GM23248 (cell line): ENCODE results near the gene CASTOR2. TPM values are rescaled to one million over a fixed set of nuclear protein-coding genes. Genes with fewer than 3 reads are reported as not detected.

Experiments used
- DNase-seq: peaks from one replicate; pipeline ENCODE4 v3.0.0-alpha.2; 2015
- H2AFZ ChIP-seq: fragments of 200-600 bp; sonication (generic); 2 replicates; pipeline ENCODE4 v1.6.1; 2016; ENCODE audit warnings: antibody characterized with exemption
- H3F3A ChIP-seq: fragments of 200-600 bp; sonication (generic); 2 replicates; pipeline ENCODE4 v1.6.1; 2016; ENCODE audit warnings: mild to moderate bottlenecking, antibody characterized with exemption, mixed run types; ENCODE audit not compliant: insufficient read depth
- H3K27ac ChIP-seq: fragments of 200-600 bp; sonication (generic); 2 replicates; pipeline ENCODE4 v1.5.1; 2016; ENCODE audit warnings: mild to moderate bottlenecking
- H3K27me3 ChIP-seq: fragments of 200-600 bp; sonication (generic); replicated peaks from 2 replicates; pipeline ENCODE4 v1.6.1; 2016; ENCODE audit warnings: mild to moderate bottlenecking; ENCODE audit not compliant: insufficient read depth
- H3K36me3 ChIP-seq: fragments of 200-600 bp; sonication (generic); 2 replicates; pipeline ENCODE4 v1.6.1; 2016; ENCODE audit warnings: low read depth, mild to moderate bottlenecking
- H3K4me1 ChIP-seq: fragments of 200-600 bp; sonication (generic); 2 replicates; pipeline ENCODE4 v1.6.1; 2016; ENCODE audit warnings: mild to moderate bottlenecking; ENCODE audit not compliant: insufficient read depth
- H3K4me2 ChIP-seq: fragments of 200-600 bp; sonication (generic); one replicate; pipeline ENCODE4 v1.6.1; 2016; ENCODE audit warnings: mild to moderate bottlenecking; ENCODE audit not compliant: unreplicated experiment
- H3K4me3 ChIP-seq: fragments of 200-600 bp; sonication (generic); 2 replicates; pipeline ENCODE4 v1.5.1; 2016; ENCODE audit warnings: mild to moderate bottlenecking
- H3K79me2 ChIP-seq: fragments of 200-600 bp; sonication (generic); 2 replicates; pipeline ENCODE4 v1.6.1; 2016; ENCODE audit warnings: mild to moderate bottlenecking; ENCODE audit not compliant: insufficient read depth
- H3K9ac ChIP-seq: fragments of 200-600 bp; sonication (generic); 2 replicates; pipeline ENCODE4 v1.6.1; 2016; ENCODE audit warnings: mild to moderate bottlenecking
- H3K9me2 ChIP-seq: fragments of 200-600 bp; sonication (generic); 2 replicates; pipeline ENCODE4 v1.6.1; 2016; ENCODE audit warnings: mixed run types, mild to moderate bottlenecking, moderate library complexity; ENCODE audit not compliant: insufficient read depth
- H3K9me3 ChIP-seq: fragments of 200-600 bp; sonication (generic); one replicate; pipeline ENCODE4 v1.6.1; 2017; ENCODE audit warnings: low read depth
- H4K20me1 ChIP-seq: fragments of 200-600 bp; sonication (generic); 2 replicates; pipeline ENCODE4 v1.6.0; 2016; ENCODE audit not compliant: insufficient read depth
- EZH2 ChIP-seq: fragments of 200-600 bp; sonication (generic); IDR thresholded peaks from 2 replicates; pipeline ENCODE4 v1.6.1; 2018; ENCODE audit warnings: antibody characterized with exemption, mild to moderate bottlenecking; ENCODE audit not compliant: insufficient read depth, poor library complexity, severe bottlenecking
- EZH2phosphoT487 ChIP-seq: fragments of 200-600 bp; sonication (generic); IDR thresholded peaks from 2 replicates; pipeline ENCODE4 v1.6.1; 2018; ENCODE audit warnings: antibody characterized with exemption, moderate library complexity, mild to moderate bottlenecking, low read depth; ENCODE audit not compliant: insufficient read depth
- WGBS, 2 experiments: methylation state at CpG; one replicate each; pipeline ENCODE4 v1.1.6; 2015 to 2017; ENCODE audit warnings: low lambda C conversion rate in 2 of 2, low coverage in 1 of 2; ENCODE audit errors: missing lambda C conversion rate in 2 of 2; 5-methylcytosine and 5-hydroxymethylcytosine counted together
- in situ Hi-C: fragments of 300-500 bp; cut with MboI; formaldehyde crosslinking; loops from 2 replicates; pipeline ENCODE4 v1.15.0; 2020
- polyA plus RNA-seq: library from polyadenylated mRNA; unstranded; fragments of >200 nt; fragmentation: Nextera tagmentation; extraction: Ambion mirVana; gene quantifications from 2 replicates; pipeline ENCODE4 v1.2.1, GENCODE V29; 2016
- total RNA-seq: library from RNA; depleted of rRNA; stranded (reverse); fragments of >200 nt; shearing (Covaris generic); gene quantifications from 2 replicates; pipeline ENCODE4 v1.2.3, GENCODE V29; 2014

The CASTOR2 gene
- total and polyA plus RNA-seq, 2 experiments from 2014 or later = 0.70 to 8.4 TPM

DNA sequence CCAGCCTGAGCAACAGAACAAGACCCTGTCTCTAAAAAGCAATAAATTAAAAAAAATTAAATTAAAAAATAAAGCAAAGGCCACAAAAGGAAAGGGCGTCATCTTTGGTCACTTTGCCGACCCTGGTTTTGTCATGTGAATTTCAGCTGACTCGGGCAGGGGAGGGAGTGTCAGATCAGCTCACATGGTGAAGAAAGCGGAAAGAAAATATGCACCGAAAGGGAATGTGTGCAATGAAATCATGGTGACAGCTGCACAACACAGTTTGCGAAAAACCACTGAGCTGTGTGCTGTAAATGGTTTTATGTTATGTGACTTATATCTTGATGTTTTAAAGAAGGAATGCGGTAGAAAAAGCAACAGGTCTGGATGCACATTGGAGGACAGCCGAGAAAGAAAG is 69.3 kb downstream of the CASTOR2 start:
- no peaks in the 10 kb centered on the region for H3F3A ChIP-seq
- no peaks in the 10 kb centered on the region for H3K36me3 ChIP-seq
- H2AFZ ChIP-seq = no peak overlapping the region
- H3K27ac ChIP-seq = no peak overlapping the region
- no peak overlapping the region for H3K9ac ChIP-seq
- no peak for DNase-seq
- H3K9me3 ChIP-seq = no peaks in the 10 kb centered on the region
- H4K20me1 ChIP-seq = no peaks in the 10 kb centered on the region
- H3K9me2 ChIP-seq = no peaks in the 10 kb centered on the region
- in situ Hi-C loops = no loop called here
- no peak overlapping the region for H3K4me3 ChIP-seq
- H3K4me2 ChIP-seq = no peak overlapping the region
- TF ChIP-seq EZH2phosphoT487 = no peak
- TF ChIP-seq EZH2 = no peak
- WGBS, 2 experiments = 58 to 62% methylated on average over 8 of the region's 8 CpGs
- H3K4me1 ChIP-seq = no peaks in the 10 kb centered on the region
- no peaks in the 10 kb centered on the region for H3K79me2 ChIP-seq
- H3K27me3 ChIP-seq = no peaks in the 10 kb centered on the region

DNA sequence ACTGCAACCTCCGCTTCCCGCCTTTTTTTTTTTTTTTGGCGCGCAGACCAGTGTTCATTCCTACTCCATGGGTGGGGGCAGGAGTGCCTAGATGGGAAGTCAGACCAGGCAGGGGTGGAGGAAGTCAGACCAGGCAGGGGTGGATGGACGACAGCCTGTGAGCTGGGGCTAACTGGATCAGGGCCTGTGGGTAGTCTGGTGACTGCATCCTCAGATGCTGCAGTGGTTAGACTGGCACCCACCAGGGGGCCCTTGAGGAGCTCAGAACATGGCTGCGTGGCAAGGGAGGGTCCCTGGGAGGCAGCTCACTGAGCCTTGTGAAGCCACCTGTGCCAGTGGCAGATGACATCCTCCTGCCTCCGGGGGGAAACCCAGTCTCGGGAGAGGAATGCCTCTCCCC is 74.0 kb downstream of the CASTOR2 start:
- H4K20me1 ChIP-seq = no peaks in the 10 kb centered on the region
- H3K36me3 ChIP-seq = no peaks in the 10 kb centered on the region
- no peaks in the 10 kb centered on the region for H3K79me2 ChIP-seq
- H3K9me3 ChIP-seq = no peaks in the 10 kb centered on the region
- H3K4me2 ChIP-seq = no peak overlapping the region
- H3F3A ChIP-seq = no peaks in the 10 kb centered on the region
- H2AFZ ChIP-seq = no peak overlapping the region
- in situ Hi-C loops = no loop called here
- DNase-seq = no peak
- no peak overlapping the region for H3K4me3 ChIP-seq
- 48 to 57% methylated on average over 6 to 8 of the region's 8 CpGs for WGBS, 2 experiments
- 0 out of 2 replicates have a peak, but pooled peaks cover 4% of the 10 kb centered on the region for H3K4me1 ChIP-seq
- H3K27ac ChIP-seq = no peak overlapping the region
- no peak overlapping the region for H3K9ac ChIP-seq
- no peaks in the 10 kb centered on the region for H3K9me2 ChIP-seq
- no peaks in the 10 kb centered on the region for H3K27me3 ChIP-seq
- no peak for TF ChIP-seq EZH2phosphoT487
- TF ChIP-seq EZH2 = no peak

DNA sequence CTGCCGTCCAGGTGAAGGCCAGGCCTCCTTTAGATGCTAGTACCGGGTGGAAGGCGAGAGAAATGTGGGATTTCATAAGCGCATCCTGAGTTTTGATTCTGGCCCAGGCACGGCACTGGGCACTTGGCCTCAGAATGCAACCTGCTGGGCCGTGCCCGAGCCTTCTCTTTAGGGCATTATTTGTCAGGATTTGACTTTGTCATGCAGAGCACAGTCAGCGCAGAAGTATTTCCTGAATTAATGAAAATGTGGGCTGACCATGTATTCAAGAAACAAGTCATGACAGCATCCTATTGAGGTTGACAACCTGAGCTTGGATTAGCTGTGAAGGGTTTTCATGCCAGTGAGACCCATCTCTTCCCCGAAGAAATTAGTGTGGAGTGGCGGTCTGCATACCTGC is 74.7 kb downstream of the CASTOR2 start:
- Histone ChIP-seq H3K4me1 (0 out of 2 replicates have a peak, but pooled peaks cover 4% of the 10 kb centered on the region), H3K27me3 (no peaks in the 10 kb centered on the region), H3K36me3 (no peaks in the 10 kb centered on the region), H3K9me2 (no peaks in the 10 kb centered on the region), H3K9me3 (no peaks in the 10 kb centered on the region), H2AFZ (no peak overlapping the region), H3K4me2 (no peak overlapping the region), H4K20me1 (no peaks in the 10 kb centered on the region), H3K27ac (no peak overlapping the region), H3K9ac (no peak overlapping the region), H3K4me3 (no peak overlapping the region), H3K79me2 (no peaks in the 10 kb centered on the region), H3F3A (no peaks in the 10 kb centered on the region)
- TF ChIP-seq EZH2 (no peak), EZH2phosphoT487 (no peak)
- 72 to 78% methylated on average over 10 of the region's 10 CpGs for WGBS, 2 experiments
- DNase-seq = peak; percentile 38
- in situ Hi-C loops = no loop called here

DNA sequence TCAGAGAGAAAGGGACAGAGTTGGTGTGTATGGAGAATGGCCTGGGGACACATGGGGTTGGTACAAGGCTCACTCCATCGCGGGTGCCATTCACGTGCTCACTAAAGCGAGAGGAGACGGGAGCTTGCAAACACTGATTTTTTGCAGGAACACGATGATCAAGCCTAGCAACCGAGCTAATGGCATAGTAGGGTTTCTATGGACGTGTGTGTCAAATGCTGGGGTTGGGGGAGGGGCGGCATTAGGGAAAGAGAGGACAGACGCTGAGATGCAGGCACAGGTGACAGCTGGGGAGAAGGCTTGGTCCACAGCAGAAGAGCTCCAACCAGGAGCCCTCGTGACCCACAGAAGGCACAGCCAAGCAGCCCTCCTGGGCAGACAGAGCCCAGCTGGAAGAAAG is 75.2 kb downstream of the CASTOR2 start:
- H3K4me2 ChIP-seq = no peak overlapping the region
- H3K79me2 ChIP-seq = no peaks in the 10 kb centered on the region
- H3K9me3 ChIP-seq = no peaks in the 10 kb centered on the region
- 84 to 87% methylated on average over 11 of the region's 11 CpGs for WGBS, 2 experiments
- no peak overlapping the region for H3K27ac ChIP-seq
- no peaks in the 10 kb centered on the region for H3K9me2 ChIP-seq
- H3F3A ChIP-seq = no peaks in the 10 kb centered on the region
- H3K36me3 ChIP-seq = no peaks in the 10 kb centered on the region
- no peaks in the 10 kb centered on the region for H4K20me1 ChIP-seq
- H2AFZ ChIP-seq = no peak overlapping the region
- no peak for DNase-seq
- TF ChIP-seq EZH2phosphoT487 (no peak), EZH2 (no peak)
- no peak overlapping the region for H3K4me3 ChIP-seq
- H3K27me3 ChIP-seq = no peaks in the 10 kb centered on the region
- H3K4me1 ChIP-seq = 0 out of 2 replicates have a peak, but pooled peaks cover 4% of the 10 kb centered on the region
- H3K9ac ChIP-seq = no peak overlapping the region
- in situ Hi-C loops = no loop called here

DNA sequence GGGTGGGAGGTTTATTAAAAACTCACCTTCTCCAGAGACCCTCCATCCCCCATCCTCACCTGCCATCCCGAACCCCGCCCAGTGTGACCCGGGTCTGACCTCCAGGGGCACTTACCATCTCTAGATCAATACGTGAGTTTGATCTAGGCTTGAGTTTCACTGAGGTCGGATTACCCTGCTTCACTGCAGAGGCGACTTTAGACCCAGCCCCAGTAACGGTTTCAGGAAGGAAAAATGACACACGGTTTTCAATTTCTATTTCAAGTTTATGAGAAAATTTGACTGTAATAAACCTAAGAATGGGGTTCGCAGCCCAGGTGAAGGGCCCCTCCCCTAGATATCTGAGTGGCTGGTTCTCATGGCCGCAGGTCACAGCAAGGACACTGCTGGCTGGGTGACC is 76.0 kb downstream of the CASTOR2 start:
- Histone ChIP-seq H3K79me2 (no peaks in the 10 kb centered on the region), H3K27ac (no peak overlapping the region), H3K4me1 (0 out of 2 replicates have a peak, but pooled peaks cover 4% of the 10 kb centered on the region), H2AFZ (no peak overlapping the region), H4K20me1 (no peaks in the 10 kb centered on the region), H3K9ac (no peak overlapping the region), H3K4me3 (no peak overlapping the region), H3K36me3 (no peaks in the 10 kb centered on the region), H3K9me3 (no peaks in the 10 kb centered on the region), H3K4me2 (no peak overlapping the region), H3K9me2 (no peaks in the 10 kb centered on the region), H3F3A (no peaks in the 10 kb centered on the region), H3K27me3 (no peaks in the 10 kb centered on the region)
- no peak for DNase-seq
- in situ Hi-C loops = no loop called here
- TF ChIP-seq EZH2phosphoT487 (no peak), EZH2 (no peak)
- 86 to 90% methylated on average over 10 of the region's 10 CpGs for WGBS, 2 experiments
